Ramos (cell line): ENCODE results near the gene TBC1D2.

Experiments
- in situ Hi-C: fragments of 300-500 bp; cut with MboI; formaldehyde crosslinking; loops from one replicate; pipeline ENCODE4 v1.14.3; 2022; ENCODE audit warnings: low sequenced_read_pairs; ENCODE audit not compliant: unreplicated experiment

The TBC1D2 gene

DNA sequence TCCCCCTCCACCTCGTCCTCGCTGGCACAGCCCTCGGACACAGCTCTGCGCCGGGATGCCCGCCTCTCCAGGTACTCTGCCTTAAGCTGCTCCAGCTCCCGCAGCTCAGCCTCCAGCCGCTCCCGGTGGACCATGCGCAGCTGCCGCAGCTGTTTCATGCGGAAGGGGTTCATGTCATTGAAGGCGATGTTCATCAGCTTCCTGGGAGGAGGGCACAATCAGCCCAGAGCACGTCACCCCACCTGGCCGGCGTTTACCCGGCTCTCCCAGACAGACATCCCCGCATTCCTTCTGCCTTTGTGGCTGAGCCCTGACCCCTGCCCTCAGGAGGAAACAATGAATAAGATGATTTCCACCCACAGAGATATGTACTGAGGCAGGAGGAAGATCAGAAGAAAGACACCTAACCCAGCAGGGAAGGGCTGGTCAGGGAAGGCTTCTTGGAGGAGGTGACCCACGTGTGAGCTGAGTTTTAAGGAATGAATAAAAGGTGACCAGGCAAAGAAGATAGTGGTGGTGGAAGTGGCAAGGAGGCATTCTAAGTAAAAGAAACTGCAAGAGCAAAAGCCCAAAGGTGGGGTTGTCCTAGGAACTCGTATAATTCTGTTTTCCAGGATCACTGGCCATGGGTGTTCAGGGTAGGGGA, 55.9 kb downstream of the TBC1D2 start:
- in situ Hi-C loops = no loop called here

DNA sequence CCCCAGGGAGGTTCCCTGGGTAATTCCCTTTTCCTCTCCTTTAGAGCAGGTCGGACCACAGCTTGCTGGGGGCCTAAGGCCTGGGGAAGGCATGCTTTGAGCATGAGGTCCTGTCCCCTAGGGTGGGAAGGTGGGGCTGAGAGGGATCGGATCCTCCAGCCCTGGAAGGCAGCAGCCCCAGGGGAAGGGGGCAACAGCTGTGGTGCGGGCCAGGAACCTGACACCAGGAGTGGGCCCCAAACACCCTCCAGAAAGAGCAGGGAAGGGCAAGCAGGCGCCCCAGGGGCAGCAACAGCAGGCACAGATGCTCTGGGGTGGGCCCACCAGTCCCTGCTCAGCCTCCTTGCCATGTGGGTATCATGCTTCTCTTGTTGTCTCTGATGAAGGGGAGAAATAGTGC, 59.8 kb downstream of the TBC1D2 start:
- in situ Hi-C loops = no loop called here

DNA sequence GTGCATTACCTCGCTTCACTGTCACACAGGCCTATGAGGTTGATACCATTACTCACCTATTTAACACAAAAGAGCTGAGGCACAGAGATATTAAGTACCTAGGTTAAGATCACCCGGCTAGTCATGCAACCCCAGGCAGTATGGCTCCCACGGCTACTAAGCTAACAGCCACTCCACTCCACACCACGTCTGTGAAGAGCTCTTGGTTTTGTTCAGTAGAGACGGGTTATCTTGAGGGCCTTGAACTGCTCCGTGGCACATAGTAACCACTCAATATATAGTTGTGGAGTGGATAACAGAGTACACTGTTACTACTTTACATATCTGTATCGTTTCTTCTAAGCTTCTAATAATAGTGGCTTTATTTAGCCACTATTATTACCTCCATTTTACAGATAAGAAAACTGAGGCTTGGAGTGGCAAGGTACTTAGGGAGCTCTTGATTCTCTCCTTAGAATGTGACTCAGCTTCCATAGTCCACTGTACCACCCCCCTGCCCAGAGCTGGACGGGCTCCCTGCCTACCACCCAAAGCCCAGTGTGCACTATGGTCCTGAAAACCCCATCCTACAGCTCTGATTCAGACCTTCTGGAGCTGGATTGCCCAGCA, 62.0 kb downstream of the TBC1D2 start:
- in situ Hi-C loops = no loop called here

DNA sequence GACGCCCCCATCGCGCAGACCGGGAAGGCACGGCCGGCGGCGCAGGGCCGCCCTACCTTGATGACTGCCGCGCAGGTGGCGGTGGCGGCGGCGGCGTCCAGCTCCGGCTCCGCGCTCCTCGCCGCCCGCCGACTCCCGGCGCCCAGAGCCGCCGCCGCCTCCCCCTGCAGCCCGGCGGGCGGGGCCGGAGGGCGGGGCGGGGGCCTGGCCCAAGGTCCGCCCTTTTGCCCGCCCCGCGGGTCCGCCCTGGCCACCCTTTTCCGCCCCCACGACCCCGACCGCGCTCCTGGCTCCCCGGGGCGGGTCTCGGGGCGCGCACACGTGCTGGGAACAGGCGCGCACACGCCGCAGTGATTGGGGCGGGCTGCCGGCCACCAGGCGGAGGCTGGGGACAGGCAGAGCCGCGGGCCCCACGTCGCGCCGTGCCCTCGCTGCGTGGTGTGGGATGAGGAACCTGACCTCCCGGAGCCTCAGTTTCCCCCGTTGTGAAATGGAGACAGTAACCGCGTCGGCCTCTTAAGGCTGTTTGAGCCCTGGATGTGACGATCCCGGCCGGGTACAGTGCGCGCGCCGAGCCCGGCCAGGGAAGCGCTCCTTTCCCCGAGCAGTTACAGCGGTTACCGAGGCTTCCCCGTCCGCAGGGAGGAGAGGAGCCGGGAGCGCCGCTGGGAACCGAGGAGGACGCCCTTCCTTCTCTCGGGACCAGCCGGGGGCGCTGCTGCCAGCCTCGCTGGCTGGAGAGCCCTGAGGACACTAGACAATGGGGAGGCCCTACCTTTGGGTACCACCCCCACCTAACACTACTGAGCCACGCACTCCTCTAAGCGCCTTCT, 62.7 kb downstream of the TBC1D2 start, which contains the start of gene CORO2A:
Gene CORO2A (minus strand): TSS at position 135 of the 833 bp plus-strand sequence. CDS start 34,977 bp downstream, outside the sequence.
- in situ Hi-C loops = no loop called here

DNA sequence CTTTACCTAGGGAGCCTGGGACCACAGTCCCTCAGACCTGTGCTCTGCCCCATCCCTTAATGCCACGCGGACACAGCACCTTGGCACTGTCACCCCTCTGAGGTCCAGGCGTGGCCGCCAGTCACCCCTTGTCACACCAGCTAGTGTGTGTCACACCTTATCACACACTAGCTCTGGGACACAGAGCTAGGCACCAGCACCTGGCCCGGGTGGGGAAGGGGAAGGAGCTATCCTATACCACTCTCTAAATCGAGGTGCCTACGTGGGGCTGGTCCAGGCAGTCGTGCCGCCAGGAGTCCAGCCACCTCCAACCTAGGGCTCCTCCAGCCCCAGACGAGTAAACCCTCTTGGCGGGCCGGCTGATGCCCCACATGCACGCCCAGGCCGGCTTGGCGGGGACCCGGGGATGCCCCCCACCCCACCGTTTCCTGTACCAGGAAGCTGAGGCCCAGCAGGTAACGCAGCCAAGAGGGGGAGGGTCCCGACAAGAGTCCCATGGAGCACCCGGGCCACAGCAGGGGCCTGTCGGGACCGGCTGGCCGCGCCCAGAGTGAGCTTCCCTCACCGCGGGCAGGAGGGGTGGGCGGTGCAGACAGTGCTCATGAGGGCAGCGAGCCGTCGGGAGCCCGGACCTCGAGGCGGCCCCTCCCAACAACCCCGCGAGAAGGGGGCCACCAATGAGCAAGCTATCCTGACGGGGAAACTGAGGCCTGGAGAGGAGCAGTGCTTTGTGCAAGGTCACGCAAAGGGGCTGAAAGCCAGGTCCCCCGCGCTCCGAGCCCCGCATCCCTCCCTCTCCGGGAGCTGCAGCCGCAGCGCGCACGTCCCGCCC, 63.6 kb downstream of the TBC1D2 start:
- in situ Hi-C loops = no loop called here

DNA sequence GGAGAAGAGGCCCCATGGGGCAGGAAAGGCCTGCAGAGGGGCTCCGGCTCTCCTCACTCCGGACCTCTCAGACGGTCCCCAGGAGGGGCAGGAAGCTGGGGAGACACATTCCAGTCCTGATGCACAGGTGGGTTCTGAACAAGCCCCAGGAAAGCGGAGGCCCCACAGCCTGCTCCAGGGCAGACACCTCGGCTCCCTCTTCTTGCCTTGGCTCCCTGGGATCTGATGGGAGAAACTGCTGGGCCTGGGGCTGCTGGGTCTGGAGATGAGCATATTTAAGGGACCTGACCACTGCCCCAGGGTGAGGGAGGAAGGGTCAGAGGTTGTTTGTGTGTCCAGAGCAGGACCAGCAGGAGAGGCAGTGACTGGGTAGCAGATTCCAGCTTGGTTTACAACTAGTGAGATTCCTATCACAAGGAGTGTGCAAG, 64.3 kb downstream of the TBC1D2 start:
- in situ Hi-C loops = no loop called here

DNA sequence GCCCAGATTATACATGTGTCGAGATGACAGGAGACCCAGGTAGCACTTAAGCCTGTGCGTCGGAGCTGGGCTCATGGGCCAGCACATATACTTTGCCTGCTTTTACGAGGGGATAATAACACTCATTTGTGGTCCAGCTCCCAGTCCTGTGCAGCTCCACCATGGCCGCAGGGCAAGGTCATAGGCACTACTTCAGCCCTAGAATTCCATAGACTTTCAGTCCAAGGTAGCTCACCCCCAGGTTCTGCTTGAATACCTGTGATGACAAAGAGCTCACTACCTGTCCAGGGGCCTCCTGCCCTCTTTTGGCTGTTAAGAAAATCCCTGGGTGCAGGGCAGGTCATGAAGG, 64.7 kb downstream of the TBC1D2 start:
- in situ Hi-C loops = no loop called here

DNA sequence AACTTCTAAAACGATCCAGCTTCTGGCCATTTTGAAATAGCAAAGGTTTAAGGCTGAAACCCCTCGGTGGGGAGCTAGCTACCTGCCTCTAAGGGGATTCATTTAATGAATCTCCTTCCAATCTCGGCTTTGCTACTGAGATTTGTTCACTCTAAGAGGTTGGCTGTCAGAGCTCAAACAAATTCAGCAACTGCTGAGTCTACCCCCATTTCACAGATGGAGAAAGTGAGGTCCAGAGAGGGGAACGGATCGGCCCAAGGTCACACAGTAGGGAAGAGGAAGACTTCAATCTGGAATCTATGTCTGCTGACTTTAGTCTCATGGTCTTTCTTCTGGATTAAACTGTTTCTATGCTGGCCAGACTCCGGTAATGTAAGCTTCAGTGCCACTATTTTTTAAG, 66.0 kb downstream of the TBC1D2 start:
- in situ Hi-C loops = no loop called here

DNA sequence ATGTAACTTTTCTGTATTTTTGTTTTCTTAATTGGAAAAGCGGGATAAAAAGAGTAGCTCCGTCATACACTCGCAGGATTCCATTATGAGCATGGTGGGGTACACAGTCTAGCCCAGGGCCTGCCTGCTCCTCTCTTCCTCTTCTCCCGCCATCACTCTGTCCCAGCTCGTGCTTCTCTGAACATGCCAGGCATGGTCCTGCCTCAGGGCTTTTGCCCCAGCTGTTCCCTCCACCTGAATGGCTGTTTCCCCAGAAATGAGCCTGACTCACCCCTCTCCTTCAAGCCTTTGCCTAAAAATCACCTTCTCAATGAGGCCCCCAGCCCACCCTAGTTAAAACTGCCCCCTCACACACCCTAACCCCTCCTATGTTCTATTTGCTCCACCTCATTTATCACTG, 67.5 kb downstream of the TBC1D2 start:
- in situ Hi-C loops = no loop called here

DNA sequence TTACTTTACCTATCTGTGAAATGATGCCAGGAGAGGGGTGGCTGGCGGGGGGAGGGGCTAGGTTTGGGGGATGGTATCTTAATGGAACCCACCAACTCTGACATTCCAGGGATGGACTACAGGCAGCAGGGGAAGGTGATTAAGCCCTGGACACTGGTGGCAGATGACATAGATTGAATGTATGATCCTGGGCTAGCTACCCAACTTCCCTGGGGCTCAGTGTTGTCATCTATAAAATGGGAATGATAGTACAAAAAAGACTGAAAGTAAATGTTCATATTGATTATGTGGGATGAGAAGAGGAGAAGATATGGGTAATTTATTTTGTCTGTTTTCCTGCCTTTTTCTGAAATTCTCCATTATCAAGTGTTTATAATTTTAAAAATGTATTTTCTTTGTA, 69.2 kb downstream of the TBC1D2 start:
- in situ Hi-C loops = no loop called here

DNA sequence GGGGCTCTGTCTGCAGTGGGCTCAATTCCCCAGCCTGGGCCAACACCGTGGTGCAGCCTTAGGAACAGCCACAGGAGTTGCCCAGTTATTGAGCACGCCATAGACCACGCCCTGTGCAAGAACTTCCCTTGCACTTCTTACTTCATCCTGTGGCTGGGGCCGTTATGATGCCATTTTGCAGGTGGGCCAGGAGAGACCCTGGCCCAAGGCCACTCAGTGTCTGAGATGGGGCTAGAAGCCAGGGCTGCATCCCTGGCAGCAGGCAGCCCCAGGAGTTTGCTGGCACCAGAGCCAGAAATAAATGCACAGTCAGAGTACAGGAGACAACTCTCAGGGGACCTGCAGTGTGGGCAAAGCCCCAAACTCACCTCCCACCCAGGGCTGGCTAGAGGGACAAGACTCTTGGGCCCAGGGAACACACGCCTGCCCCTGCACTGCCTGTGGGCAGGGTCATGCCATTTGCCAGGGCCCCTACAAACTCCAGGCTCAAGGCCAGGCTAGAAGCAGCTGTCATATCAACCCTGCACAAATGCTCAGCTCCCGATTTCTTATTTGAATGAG, 69.8 kb downstream of the TBC1D2 start:
- in situ Hi-C loops = no loop called here

DNA sequence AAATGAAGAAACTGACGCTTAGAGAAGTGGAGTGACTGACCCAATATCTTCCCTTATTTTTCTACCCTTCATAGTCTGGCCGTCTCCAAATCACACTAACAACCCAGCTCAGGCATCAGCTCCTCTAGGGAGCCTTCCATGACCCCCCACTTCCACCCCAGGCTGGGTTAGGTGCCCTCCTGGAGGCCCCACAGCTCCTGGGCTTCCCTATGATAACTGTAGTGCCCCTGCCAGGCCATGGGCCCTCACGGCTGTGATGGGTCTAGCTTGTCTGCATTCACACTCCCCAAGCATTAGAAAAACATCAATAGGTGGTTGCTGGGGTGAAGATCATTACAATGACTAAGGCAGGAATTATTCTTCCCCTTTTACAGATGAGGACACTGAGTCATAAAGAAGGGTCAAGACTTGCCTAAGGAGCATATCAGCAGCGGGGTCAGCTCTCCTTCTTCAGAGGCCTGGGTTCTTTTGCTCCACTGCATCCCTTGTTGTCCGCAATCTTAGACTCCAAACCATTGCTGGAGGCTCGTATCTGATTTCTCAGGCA, 70.4 kb downstream of the TBC1D2 start:
- in situ Hi-C loops = no loop called here

DNA sequence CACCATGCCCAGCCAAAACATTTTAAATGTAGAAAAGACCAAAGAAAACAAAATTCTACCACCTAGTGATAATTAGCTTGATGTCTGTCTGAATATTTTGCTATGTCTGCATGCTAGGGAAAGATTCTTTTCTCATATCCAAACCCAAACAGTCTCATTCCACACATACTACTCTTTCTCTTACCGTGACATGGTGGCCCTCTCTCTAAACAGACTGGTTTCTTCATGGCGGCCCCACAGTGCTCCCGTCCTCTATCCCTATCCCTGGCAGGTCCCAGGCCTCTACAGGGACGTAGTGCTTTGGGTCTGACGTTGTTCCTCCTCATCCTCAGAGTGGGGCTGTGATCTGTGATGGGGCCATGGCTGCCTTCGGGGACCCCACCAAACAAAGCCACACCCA, 71.1 kb downstream of the TBC1D2 start:
- in situ Hi-C loops = no loop called here

DNA sequence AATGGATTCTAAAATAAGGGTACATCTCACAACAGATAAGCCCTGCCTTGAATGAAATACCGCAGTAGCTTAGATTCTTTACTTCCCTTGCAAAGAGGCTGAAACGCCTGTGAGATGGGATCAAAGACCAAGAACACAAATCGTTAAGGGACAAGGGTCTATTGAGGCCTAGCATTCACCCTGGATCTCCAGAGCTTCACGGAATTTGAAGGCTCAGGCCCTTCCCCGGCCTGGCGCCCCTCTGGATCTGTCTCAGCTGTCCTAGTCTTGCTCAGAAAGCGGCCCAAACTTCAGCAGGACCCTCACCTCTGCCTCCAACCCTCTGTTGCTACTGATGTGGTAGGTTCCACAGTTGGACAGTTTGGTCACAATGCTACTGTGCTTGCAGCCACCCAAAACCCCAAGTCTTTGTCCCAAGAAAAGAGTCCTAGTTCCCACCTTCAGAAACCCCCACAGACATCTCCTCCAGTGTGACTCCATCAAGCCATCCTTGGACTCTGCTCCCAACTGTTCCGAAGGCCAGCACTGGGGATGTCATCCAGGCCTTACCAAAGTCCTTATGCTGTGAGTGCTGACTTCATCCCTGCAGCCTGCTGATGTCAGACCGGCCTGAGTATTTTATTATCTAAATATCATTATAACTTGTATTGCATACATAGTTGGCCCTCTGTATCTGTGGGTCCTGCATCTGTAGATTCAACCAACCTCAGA, 72.4 kb downstream of the TBC1D2 start:
- in situ Hi-C loops = no loop called here

DNA sequence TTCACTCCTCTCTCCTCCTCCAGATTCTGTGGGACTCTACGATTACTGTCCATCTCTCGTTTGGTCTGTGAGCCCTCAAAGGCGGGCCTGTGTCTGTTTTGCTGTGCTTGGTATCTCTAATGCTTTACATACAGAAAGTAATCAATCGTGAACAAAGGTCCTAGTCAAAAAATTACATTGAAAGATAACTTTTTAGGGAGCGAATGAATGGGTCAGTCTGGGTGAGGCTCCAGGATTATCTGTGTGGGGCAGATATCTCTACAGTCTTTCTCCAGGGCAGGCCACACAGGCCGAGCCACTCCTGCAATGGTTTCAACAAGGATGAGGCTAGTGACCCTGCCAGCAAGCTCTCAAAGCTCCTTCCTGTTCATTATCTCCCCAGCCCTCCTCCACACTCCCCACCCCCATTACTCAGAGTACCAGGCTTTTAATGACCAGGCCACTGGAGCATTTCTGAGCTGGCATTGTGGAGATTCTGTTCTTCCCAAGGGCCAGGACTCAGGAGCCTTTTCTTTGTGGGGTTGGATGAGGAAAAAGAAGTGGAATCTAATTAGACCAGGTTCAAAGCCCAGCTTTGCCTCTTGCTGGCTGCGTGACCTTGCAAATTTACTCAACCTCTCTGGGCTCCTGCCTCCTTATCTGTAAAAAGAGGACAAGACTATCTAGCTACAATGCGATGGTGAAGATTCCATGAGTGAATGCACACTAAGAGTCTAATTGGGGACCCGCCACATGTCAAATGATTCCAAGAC, 73.2 kb downstream of the TBC1D2 start:
- in situ Hi-C loops = no loop called here

DNA sequence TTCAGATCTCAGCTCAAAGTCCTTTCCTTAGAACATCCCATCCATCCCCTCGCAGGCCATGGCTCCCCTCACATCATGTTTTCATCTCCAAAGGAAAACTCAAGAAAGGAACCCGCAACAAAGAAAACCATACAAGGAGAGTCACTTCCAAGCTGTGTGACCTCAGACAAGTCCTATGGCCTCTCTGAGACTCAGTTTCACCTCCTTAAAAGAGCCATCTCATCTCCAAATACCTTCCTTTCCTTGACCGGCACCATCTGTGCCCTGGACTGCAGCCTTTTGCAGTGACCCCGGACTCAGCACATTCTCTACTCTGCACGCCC, 73.7 kb downstream of the TBC1D2 start:
- in situ Hi-C loops = no loop called here

DNA sequence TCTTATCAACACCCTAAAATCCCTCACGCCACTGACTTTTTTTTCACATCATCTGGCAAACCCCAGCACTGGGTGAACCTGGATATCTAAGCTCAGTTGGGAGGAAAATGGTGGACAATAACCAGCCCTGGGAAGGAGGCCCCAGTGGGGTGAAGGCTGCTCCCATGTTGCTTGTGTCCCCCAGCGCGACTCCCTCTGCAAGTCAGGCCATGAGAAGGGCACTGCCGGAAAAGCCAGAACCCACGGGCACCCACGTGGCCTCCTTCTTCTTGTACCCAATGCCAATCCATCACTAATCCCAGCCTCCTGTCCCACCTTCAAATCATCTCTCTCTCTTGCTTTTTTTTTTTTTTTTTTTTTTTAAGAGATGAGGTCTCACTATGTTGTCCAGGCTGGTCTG, 74.5 kb downstream of the TBC1D2 start:
- in situ Hi-C loops = no loop called here

DNA sequence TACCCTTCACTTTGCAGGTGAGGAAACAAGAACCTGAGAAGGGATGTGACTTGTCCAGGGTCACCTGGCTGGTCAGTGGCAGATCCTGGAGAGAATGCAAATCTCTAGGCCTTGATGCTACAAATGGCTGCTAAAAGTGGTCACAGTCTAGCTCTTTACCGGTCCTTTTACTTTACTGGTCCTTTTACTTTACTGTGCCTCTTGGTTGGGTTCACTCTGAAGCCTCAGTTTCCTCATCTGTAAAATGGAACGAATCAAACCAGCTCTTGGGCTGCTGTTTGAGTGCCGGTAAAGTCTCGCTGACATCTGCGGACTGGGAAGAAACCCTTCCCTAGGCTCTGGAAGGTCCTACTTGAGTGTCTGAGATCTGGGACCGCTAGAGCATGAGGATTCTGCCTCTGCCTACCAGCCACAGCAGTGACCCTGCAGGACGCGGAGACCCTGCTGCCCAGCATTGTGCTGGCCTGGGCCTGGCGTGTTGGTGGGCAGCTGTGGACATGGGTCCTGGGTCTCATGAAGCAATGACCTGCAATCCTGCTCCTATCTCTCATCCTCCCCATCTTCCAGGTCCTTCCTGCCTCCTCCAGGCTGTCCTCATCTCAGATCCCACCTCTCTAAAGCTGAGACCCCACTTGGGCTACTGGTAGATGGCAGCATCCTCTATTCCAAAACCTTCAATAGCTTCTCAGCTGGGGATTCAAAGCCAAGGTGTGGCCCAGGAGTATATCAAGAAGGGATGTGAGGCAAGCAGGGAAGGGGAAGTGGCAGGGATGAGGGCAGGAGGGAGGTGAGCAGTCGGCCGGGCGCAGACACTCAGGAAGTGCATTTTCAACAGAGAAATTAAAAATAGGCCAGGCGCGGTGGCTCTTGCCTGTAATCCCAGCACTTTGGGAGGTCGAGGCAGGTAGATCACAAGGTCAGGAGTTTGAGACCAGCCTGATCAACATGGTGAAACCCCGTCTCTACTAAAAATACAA, 76.3 kb downstream of the TBC1D2 start:
- in situ Hi-C loops = no loop called here
